GM19455 (cell line): Measurements from ENCODE around the gene PARP1.
A peak's percentile ranks its signal among the peaks of the same experiment; 100 is the strongest.

Experiments used
- ATAC-seq: cut with Tn5 transposase; IDR thresholded peaks from one replicate; pipeline ENCODE4 v1.9.1; 2021; ENCODE audit not compliant: unreplicated experiment

The PARP1 gene

GRCh38 chr1:226384040-226384439 is 23.9 kb downstream of the PARP1 start:
- no peak for ATAC-seq

DNA sequence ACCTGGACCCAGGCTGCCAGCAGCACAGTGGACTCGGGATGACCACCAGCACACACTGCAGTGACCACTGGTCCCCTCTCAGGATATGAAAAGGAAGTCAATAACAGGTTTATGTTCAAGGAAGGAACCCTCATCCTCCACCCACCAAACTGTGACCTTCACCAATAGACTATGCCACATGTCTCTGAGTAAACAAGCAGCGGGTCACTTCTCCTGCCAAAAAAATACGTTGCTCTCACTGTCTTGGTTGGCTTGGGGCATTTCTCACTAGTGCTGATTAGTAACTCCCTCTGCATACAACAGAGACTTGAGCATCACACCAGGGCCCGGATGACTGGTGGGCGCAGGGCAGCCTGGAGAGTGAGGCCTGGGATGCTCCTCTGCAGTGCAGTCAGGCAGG is 25.9 kb downstream of the PARP1 start:
- ATAC-seq, result no peak

DNA sequence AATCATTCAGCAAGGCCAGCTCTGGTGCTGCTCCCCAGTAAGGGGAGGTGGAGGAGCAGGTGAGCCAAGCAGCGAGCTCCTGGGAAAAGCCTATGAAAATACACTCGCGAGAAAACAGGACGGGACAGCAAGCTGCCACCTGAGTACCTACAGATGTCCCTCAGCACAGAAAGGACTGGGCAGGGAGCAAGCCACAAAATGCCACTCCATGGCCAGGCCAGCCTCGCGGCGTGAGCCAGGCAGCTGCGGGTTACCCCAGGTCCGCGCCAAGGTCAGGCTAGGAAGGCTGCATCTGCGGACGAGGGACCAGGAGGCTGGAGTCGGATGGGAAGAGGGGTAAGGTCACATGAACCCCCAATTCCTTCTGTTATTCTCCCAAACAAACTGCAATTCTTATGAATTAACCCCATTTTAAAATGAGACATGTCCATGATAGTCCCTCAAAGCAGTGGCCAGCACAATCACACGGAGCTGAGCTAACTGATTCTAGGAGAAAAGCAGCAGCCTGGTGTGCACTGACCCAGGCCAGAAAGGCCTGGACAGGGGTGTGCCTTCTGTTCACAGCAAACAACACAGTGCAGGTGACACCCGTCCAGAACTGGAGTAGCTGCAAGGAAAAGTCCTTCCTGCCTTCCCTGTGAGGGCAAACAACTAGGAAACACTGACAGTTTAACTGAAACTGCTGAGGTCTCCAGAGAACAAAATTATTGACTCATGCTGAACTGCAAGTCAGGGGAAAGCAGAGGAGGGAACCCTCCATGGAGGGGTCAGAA is 26.5 kb downstream of the PARP1 start:
- no peak for ATAC-seq

DNA sequence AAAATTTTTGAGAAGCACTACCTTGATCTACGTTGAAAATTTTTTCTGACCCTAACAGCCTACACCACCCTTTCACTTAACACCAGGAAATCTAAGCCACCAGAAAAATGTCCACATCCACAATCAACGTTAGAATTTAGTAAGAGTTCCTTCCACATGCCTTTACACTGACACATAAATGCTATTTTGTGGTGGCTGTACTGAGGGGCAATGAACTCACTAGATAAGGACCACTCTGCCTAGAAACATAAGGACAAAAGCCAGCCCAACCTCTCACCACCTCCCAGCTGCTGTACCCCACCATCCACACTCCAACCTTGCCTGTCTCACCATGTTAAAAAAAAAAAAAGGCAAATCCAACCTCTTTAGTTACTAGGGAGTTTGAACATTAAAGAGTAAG is 29.8 kb downstream of the PARP1 start:
- no peak for ATAC-seq

- ATAC-seq, result no peak
Observed at GRCh38 chr1:226376300-226376699, 31.6 kb downstream of the PARP1 start.

- no peak for ATAC-seq
Observed at GRCh38 chr1:226373376-226373775, 34.5 kb downstream of the PARP1 start.

GRCh38 chr1:226372885-226373284 is 35.0 kb downstream of the PARP1 start:
- ATAC-seq, result no peak

DNA sequence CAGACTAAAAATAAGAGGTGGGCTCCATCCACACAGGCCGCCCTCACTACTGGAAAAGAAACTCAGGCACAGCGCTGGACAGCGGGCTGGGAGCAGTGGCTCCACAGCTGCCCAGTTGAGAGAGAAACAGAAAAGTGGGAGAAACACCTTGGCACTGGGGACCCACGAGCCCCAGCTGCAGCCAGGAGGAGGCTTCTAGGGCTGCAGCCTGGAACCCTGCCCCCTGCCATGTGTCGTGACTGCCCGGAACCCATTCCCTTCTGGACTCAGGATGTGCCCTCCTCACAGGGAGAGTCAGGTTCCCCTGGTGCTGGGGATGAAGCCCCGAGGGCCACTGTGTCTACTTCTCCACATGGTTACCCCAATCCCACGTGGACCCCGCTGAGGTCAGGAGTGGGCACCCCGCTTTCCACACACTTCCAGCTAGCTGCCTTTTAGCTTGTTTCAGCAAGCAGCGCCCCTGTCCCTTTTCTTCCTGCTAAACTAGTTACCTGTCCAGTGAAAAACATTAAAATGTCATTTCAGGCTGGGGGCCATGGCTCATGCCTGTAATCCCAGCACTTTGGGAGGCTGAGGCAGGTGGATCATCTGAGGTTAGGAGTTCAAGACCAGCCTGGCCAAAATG is 35.9 kb downstream of the PARP1 start:
- no peak for ATAC-seq

GRCh38 chr1:226371027-226371694 is 36.7 kb downstream of the PARP1 start:
- no peak for ATAC-seq

GRCh38 chr1:226370144-226370923 is 37.6 kb downstream of the PARP1 start:
- peak; percentile 64 for ATAC-seq

DNA sequence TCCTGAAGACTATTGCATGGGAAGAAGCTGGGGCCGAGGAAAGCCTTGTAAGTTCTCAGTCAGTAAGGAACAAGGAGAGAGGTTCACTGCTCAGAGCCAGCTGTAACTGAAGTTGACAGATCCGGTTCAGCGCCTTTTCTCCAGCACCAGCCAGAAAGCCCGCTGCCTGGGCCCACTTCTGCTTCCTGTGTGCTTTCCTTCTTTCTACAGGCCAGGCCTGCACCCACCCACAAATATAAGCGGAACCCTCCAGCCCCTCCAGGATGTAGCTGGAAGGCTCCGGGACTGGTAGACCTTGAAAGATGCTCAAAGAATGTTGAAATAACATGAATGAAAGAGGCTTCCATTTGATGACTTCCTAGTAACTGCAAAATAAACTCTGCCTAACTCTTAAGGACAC is 38.8 kb downstream of the PARP1 start:
- ATAC-seq, result no peak

DNA sequence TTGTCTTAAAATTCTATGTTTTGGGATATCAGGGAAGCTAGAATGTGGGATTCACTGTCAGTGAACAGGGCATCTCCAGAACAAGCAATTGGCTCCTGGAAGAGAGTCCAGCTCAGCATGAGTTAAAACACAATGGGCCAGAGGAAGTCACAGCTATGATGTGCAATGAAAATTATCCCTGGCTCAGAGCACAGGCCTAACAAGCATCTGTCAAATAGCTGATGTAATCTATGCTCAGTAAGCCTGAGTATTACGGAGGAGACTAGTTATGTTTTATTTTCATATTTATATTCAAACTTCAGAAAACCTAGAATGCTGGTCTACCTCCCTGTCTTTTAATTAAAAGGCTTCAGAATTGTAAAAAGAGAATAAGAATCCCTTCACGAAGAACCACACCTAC is 41.6 kb downstream of the PARP1 start:
- ATAC-seq, result no peak

- no peak for ATAC-seq
Observed at GRCh38 chr1:226365831-226366231, 42.1 kb downstream of the PARP1 start.

DNA sequence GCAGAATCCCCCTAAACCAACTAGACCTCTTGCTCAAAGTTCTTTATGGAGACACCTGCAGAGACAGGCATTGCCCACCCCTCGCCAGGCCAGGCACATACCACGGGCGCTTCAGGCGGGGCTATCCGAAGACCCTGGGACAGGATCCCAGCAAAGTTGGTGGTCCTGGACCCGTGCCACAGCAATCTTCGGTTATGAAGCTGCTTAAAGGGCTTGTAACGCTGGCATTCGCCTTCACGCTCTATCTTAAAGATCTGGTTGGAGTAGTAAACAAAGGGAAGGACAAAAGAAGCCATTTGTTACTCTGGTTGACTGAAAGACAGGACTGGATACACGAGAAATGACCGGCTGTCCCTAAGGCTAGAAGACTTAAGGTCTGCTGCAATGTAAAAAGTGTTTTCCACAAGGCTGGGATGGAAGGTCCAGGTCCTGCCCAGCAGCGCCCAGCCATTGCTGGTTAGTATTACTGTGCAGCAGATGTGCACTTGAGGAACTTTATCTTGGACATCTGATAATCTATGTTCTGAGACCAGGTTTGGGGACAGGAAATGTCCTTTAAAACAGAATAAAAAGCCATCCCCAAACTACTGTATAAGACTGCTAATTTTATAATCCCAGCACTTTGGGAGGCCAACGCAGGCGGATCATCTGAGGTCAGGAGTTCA is 42.9 kb downstream of the PARP1 start:
- no peak for ATAC-seq

GRCh38 chr1:226364514-226364899 is 43.4 kb downstream of the PARP1 start:
- no peak for ATAC-seq

DNA sequence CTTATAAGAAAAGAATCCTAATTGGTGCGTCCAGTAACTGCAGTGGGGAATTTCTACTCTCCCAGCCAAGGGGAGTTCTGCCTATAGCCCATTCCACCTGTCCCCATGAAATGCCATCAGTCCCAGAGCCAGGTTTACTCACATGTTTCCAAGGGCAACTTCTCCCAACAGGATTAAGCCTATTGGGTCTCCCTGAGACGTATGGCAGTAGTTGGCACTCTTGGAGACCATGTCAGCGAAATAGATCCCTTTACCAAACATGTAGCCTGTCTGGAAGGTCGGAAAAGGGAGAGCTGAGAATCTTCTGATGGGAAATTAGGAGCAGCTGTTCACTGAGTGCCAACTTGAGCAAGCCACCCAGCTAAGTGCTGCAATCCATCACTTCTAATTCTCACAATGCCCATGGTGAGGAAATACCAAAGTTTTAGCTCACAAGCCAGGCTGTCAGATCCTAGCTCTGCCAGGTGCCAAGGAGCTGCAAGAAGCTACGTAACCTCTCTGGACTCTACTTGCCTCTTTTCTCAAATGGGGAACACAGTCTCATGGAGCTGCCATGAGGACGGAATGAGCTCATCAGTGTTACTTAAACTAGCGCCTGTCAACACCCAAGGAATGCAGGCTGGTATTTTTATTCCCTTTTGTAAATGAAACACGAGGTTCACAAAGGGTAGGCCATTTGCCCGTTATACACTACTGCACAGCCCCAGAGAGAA is 43.9 kb downstream of the PARP1 start:
- ATAC-seq, result no peak

DNA sequence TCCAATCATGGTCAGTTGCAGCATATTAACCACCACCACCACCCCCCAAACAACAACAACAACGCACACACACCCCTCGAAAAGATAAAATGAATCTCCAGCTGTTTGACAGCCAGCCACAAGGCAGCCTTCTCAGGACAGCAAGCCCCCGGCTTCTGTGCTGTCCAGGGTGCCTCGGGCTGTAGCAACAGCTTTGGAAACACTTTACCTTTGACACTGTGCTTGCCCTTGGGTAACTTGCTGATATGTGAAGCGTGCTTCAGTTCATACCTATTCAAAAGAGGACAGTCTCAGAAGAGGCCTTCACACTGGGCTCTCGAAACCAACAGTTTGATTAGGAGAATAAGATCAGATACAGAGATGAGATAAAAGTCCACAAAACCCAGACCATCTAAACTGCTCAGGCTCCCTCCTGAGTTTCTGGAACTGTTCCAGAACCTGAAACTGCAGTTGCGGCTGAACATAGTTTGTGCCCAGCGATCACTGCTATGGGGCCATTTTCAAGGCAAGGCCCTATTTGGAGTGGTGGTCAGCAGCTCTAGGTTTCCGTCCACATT is 44.9 kb downstream of the PARP1 start:
- ATAC-seq, result no peak

- no peak for ATAC-seq
Observed at GRCh38 chr1:226362361-226362760, 45.5 kb downstream of the PARP1 start.

DNA sequence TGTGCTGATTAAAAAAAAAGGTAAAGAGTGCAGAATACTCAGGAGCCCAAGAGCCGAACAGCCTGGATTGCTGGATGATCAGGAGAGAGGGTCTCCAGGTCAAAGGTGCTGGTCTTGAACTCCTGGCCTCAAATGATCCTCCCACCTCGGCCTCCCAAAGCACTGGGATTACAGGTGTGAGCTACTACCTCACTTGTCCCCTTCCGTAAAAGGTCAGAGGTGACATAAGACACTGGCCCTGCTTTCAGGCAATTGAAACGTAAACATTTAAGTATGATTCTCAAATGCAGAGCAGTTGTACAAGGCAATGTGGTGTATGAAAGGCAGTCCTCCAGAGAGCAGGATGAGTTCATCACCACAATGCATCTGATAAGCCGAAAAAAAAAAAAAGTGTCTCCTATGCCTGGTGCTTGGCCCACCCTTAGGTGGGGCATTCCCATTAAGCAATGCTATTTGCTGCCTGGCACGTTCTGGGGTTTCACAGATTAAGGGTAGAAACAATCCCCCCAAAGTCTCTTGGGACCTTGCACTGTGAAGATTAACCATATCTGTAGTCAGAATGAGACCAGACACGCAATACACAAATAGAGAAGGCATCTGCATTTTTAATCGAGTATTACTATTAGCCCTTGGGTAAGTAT is 47.7 kb downstream of the PARP1 start:
- ATAC-seq, result no peak

GRCh38 chr1:226357416-226357815 is 50.5 kb downstream of the PARP1 start:
- ATAC-seq, result no peak
